GM23338 (cell line): ENCODE measurements around the gene GALNT9.

Experiments used
- CTCF ChIP-seq, 2 experiments: fragments of 200-600 bp in 1 of 2; sonication (generic) in 1 of 2; conservative IDR thresholded peaks; 2 replicates each; pipeline versions ENCODE4 v1.5.1 to v1.6.1; 2016 to 2017; ENCODE audit warnings: antibody characterized with exemption in 2 of 2, low read depth in 2 of 2, mild to moderate bottlenecking in 2 of 2, moderate library complexity in 1 of 2
- ETS1 ChIP-seq: IDR thresholded peaks from 2 replicates; pipeline ENCODE4 v1.6.1; 2016; ENCODE audit warnings: antibody characterized with exemption
- EZH2 ChIP-seq: fragments of 200-600 bp; sonication (generic); IDR thresholded peaks from one replicate; pipeline ENCODE4 v1.8.0; 2017; ENCODE audit warnings: antibody characterized with exemption, mild to moderate bottlenecking, low read depth; ENCODE audit not compliant: unreplicated experiment
- EZH2phosphoT487 ChIP-seq: fragments of 200-600 bp; sonication (generic); IDR thresholded peaks from one replicate; pipeline ENCODE4 v1.8.1; 2018; ENCODE audit warnings: antibody characterized with exemption; ENCODE audit not compliant: unreplicated experiment
- POLR2AphosphoS5 ChIP-seq: IDR thresholded peaks from 2 replicates; pipeline ENCODE4 v1.6.1; 2016; ENCODE audit warnings: antibody characterized with exemption, low read depth
- ZNF462 ChIP-seq: fragments of 250-450 bp; sonication (Bioruptor Pico); IDR thresholded peaks from 2 replicates; pipeline ENCODE4 v1.5.0; 2020; ENCODE audit warnings: mild to moderate bottlenecking, moderate library complexity
- TF ChIP-seq, protein P1 (sequence below): IDR thresholded peaks from one replicate; pipeline ENCODE4 v1.6.1; 2018; ENCODE audit warnings: antibody characterized with exemption; ENCODE audit not compliant: unreplicated experiment

GRCh38 chr12:132342251-132343227, 13.2 kb upstream of the GALNT9 start:
- TF ChIP-seq CTCF (conservative IDR thresholded peaks at IDR 0.05; ENCODE audit: low read depth in 2 of 2) (peak; percentile 62 to 72), EZH2 (no peak), ZNF462 (CRISPR knock-in tag) (no peak), EZH2phosphoT487 (no peak), ETS1 (no peak), POLR2AphosphoS5 (no peak)
- TF ChIP-seq, protein P1, sequence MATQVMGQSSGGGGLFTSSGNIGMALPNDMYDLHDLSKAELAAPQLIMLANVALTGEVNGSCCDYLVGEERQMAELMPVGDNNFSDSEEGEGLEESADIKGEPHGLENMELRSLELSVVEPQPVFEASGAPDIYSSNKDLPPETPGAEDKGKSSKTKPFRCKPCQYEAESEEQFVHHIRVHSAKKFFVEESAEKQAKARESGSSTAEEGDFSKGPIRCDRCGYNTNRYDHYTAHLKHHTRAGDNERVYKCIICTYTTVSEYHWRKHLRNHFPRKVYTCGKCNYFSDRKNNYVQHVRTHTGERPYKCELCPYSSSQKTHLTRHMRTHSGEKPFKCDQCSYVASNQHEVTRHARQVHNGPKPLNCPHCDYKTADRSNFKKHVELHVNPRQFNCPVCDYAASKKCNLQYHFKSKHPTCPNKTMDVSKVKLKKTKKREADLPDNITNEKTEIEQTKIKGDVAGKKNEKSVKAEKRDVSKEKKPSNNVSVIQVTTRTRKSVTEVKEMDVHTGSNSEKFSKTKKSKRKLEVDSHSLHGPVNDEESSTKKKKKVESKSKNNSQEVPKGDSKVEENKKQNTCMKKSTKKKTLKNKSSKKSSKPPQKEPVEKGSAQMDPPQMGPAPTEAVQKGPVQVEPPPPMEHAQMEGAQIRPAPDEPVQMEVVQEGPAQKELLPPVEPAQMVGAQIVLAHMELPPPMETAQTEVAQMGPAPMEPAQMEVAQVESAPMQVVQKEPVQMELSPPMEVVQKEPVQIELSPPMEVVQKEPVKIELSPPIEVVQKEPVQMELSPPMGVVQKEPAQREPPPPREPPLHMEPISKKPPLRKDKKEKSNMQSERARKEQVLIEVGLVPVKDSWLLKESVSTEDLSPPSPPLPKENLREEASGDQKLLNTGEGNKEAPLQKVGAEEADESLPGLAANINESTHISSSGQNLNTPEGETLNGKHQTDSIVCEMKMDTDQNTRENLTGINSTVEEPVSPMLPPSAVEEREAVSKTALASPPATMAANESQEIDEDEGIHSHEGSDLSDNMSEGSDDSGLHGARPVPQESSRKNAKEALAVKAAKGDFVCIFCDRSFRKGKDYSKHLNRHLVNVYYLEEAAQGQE, result no peak
